ENCODE results near the gene GDF10.
A peak's percentile ranks its signal among the peaks of the same experiment; 100 is the strongest.

GDF10 gene

DNA sequence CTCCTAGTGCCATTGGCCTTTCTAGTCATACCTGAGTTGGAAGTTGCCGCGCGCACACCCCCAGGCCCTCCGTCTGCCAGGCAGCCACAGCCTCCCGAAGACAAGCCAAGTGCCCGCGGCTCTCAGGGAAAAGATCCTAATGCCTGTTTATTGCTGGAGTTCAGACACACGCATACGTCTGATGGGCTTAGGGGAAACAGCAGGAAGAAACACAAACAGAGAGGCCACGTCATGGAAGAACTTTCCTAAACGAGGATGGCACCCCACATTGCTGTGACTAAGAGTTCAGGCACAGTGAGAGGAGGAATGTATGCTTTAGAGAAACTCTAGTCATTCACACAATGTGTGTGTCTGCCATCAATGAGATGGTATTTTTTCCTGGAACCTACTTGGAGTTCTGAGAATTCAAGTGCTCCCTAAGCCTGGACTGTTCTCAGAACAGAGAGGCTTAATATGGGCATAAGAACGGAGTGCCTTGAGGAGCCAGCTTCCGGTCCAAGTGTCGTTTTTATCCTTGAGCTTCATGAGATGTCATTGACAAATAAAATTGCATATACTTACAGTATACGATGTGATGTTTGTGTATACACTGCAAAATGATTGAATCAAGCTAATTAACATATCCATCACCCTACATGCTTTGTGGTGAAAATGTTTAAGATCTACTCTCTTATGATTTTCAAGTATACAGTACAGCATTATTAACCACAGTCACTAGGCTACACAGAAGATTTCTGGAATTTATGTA, 36.6 kb downstream of the GDF10 start:
- DNase-seq: no peak

DNA sequence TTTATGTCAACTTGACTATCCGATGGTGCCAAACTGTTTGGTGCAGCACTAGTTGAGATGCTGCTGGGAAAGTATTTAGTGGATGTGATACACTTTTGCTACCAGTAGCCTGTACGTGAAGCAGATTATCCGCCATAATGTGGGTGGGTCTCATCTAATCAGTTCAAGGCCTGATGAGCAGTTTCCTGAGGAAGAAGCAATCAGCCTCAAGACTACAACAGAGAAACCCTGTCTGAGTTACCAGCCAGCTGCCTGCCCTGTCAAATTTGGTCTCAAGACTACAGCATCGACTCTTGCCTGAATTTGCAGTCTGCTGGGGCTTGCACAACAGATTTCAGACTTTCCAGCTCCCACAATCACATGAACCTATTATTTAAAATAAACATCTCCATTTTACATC, 37.3 kb downstream of the GDF10 start:
- no peak for DNase-seq

DNA sequence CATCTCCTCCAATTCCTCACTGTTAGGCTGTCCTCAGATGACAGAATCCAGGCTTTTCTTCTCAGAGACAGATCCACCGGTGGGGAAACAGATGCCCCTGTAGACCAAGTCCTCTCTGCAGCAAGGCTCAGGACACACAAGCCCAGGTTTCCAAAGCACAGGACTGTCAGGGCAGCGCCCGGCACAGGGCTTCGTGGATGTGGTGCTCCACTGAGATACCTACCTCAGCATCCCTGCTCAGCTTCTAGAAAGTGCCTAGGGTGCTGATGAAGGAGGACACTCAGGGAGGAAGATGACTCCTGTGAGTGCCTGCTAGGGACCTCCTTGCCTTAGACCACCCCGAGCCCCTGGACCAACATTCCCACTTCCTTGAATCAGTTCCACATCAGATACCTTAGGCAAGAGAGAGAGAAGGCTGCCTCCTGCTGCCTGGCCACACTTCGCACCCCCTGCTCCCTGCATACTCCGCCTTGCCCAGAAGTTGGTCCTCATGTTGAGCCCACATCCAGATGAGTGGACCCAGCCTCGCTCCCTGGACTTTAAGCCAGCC, 39.3 kb downstream of the GDF10 start:
- DNase-seq: no peak

DNA sequence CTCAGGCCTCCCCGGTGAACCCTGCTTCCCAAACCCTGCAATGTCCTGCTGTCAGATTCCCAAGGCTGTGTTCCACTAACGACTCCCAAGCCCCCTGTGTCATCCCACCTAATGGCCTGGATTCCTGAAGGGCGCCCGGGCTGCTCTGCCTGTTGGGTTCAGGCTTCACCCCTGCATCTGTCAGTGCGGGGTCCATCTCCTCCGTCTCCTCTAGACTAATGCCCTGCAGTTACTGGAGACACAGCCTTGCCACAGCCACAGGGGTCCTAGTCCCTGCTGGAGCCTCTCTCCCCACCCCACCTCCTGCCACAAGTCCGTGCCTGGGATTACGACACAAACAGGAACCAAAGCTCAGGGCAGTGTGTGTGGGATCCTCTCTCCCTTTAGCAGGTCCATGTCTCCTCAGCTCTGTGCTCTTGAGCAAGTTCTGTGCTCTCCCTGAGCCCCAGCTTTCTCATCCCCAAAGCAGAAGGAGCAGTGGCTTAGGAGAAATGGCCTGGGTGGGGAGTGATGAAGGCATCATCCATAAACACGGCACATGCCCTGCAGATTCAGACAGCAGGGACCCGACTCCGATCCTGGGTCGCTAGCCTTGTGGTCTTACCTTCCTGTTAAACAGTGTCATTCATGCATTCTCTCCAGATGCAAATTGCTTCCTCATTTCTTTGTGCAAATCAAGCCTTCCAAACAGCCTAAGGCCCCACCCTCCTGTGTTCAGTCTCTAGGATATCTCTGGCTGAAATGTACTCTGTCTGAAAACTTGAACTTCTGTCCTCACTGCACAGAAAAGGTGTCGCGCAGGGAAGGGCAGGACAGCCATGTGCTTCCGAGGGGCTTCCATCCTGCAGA, 40.0 kb downstream of the GDF10 start:
- DNase-seq: no peak

DNA sequence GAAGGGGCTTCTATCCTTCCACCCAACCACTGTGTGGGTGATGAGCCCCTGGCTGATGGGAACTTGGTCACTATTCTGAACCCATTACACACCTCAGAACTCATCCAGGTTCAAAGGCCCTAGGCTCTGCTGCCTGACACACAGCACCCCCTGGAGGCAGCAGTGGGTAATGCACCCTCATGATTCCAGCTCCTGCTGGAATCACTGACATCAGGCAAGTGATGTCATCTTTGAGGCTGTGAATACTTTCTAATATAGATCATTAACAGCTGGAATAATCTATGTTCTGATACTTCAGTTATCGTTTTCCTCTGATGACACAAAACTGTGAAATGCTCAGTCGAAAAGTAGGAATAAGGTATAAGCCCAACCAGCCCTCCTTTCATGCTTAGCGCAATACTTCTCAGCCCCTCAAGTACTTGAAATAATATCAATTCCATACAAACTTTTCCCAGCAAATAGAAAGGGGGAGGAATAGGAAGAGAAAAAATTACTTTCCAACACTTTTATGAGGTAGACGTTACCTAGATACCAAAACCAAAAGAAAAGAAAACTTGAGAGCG, 40.7 kb downstream of the GDF10 start:
- peak; percentile 14 for DNase-seq

DNA sequence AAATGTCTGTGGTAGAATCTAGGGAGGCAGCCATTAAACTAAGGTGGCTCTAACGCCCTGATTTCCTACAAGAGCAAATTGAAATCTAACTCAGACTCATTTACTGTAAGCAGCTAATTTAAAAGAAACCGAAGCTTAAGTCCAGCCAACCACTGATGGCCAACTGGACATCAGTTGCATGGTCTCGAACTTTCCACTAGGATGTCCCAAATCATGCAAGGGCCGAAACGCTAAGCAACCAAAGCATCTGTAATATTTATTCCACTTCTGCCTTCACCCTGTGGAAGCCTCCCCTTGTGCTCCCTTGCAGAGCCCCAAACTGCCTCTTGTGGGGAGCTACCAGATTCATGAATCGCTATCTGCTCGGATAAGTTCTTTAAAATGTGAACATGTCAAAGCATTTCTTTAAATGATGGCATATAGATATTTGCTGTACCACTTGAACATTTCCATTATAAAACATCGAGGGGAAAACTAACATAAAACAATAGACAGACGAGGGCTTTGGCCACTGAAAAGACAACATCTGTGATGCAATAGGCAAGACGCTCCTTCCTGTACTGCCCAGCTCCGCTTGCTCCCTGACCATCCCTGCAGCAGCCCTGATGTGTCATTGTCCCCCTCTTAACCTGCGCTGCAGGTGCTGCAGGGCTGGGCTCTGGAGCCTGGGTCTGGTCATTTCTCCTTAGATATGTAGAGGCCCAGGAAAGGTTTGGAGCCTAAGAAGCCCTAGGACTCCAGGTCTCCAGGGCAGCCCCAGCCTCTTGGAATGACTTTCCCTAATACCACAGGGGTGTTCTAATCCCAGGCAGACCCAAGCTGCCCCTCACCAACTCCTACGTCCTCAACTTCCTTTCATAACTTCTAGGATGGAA, 45.2 kb downstream of the GDF10 start:
- no peak for DNase-seq

DNA sequence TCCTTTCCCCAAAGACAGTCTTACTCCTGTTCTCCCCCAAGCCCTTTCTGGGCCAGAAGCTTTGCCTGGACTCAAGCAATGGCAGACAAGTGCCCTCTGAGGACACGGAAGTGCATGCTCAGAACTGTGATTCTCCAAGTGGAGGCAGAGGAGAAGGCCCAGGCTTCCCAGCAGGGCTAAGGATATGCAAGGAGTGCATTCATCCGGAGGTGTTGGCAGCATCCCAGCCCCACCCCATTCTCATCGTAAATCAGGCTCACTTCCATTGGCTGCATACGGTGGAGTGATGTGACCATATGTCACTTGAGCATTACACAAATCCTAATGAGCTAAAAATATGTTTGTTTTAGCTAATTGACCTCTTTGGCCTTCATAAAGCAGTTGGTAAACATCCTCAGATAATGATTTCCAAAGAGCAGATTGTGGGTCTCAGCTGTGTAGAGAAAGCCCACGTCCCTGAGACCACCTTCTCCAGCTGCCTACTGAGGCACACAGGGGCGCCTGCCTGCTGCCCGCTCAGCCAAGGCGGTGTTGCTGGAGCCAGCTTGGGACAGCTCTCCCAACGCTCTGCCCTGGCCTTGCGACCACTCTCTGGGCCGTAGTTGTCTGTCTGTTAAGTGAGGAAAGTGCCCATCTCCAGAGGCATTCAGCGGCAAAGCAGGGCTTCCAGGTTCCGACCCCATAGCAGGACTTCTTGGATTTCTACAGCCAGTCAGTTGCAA, 46.7 kb downstream of the GDF10 start:
- no peak for DNase-seq

DNA sequence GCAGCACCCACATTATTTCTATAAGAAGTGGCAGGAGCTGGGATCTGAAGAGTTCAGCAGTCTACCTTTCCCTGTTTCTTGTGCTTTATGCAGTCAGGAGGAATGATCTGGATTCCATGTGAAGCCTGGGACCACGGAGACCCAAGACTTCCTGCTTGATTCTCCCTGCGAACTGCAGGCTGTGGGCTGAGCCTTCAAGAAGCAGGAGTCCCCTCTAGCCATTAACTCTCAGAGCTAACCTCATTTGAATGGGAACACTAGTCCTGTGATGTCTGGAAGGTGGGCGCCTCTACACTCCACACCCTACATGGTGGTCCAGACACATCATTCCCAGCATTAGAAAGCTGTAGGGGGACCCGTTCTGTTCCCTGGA, 47.3 kb downstream of the GDF10 start:
- no peak for DNase-seq

DNA sequence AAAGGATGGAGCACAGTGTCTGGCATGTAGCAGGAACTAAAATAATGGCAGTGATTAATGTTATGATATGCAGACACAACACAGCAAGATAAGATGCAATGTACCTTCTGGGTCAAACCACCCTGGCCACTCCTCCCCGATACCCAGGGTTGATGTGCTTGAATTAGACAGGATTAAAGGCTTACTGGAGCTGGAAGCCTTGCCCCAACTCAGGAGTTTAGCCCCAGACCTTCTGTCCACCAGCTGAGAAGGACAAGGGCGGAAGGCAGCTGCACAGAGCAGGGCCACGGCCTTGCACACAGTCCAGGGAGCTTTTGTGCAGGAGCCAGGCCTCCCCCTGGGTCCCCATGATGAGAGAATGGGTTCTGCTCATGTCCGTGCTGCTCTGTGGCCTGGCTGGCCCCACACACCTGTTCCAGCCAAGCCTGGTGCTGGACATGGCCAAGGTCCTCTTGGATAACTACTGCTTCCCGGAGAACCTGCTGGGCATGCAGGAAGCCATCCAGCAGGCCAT, 48.2 kb downstream of the GDF10 start, which contains the start of gene RBP3:
Gene RBP3 (plus strand): TSS at position 226 of the 514 bp plus-strand sequence. CDS start 122 bp downstream, at position 348.
- DNase-seq: no peak

DNA sequence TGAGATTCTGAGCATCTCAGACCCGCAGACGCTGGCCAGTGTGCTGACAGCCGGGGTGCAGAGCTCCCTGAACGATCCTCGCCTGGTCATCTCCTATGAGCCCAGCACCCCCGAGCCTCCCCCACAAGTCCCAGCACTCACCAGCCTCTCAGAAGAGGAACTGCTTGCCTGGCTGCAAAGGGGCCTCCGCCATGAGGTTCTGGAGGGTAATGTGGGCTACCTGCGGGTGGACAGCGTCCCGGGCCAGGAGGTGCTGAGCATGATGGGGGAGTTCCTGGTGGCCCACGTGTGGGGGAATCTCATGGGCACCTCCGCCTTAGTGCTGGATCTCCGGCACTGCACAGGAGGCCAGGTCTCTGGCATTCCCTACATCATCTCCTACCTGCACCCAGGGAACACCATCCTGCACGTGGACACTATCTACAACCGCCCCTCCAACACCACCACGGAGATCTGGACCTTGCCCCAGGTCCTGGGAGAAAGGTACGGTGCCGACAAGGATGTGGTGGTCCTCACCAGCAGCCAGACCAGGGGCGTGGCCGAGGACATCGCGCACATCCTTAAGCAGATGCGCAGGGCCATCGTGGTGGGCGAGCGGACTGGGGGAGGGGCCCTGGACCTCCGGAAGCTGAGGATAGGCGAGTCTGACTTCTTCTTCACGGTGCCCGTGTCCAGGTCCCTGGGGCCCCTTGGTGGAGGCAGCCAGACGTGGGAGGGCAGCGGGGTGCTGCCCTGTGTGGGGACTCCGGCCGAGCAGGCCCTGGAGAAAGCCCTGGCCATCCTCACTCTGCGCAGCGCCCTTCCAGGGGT, 48.9 kb downstream of the GDF10 start:
- DNase-seq: no peak

DNA sequence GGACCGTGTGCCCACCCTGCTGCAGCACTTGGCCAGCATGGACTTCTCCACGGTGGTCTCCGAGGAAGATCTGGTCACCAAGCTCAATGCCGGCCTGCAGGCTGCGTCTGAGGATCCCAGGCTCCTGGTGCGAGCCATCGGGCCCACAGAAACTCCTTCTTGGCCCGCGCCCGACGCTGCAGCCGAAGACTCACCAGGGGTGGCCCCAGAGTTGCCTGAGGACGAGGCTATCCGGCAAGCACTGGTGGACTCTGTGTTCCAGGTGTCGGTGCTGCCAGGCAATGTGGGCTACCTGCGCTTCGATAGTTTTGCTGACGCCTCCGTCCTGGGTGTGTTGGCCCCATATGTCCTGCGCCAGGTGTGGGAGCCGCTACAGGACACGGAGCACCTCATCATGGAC, 49.5 kb downstream of the GDF10 start:
- DNase-seq: no peak

DNA sequence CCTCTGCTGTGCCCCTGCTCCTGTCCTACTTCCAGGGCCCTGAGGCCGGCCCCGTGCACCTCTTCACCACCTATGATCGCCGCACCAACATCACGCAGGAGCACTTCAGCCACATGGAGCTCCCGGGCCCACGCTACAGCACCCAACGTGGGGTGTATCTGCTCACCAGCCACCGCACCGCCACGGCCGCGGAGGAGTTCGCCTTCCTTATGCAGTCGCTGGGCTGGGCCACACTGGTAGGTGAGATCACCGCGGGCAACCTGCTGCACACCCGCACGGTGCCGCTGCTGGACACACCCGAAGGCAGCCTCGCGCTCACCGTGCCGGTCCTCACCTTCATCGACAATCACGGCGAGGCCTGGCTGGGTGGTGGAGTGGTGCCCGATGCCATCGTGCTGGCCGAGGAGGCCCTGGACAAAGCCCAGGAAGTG, 50.0 kb downstream of the GDF10 start:
- no peak for DNase-seq

DNA sequence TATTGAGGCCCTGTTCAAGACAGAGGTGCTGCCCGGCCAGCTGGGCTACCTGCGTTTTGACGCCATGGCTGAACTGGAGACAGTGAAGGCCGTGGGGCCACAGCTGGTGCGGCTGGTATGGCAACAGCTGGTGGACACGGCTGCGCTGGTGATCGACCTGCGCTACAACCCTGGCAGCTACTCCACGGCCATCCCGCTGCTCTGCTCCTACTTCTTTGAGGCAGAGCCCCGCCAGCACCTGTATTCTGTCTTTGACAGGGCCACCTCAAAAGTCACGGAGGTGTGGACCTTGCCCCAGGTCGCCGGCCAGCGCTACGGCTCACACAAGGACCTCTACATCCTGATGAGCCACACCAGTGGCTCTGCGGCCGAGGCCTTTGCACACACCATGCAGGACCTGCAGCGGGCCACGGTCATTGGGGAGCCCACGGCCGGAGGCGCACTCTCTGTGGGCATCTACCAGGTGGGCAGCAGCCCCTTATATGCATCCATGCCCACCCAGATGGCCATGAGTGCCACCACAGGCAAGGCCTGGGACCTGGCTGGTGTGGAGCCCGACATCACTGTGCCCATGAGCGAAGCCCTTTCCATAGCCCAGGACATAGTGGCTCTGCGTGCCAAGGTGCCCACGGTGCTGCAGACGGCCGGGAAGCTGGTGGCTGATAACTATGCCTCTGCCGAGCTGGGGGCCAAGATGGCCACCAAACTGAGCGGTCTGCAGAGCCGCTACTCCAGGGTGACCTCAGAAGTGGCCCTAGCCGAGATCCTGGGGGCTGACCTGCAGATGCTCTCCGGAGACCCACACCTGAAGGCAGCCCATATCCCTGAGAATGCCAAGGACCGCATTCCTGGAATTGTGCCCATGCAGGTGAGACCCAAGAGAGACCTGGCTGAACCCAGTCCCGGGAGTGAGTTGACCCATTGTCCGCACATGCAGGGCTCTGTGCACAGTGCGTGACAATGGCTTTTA, 51.0 kb downstream of the GDF10 start:
- no peak for DNase-seq

DNA sequence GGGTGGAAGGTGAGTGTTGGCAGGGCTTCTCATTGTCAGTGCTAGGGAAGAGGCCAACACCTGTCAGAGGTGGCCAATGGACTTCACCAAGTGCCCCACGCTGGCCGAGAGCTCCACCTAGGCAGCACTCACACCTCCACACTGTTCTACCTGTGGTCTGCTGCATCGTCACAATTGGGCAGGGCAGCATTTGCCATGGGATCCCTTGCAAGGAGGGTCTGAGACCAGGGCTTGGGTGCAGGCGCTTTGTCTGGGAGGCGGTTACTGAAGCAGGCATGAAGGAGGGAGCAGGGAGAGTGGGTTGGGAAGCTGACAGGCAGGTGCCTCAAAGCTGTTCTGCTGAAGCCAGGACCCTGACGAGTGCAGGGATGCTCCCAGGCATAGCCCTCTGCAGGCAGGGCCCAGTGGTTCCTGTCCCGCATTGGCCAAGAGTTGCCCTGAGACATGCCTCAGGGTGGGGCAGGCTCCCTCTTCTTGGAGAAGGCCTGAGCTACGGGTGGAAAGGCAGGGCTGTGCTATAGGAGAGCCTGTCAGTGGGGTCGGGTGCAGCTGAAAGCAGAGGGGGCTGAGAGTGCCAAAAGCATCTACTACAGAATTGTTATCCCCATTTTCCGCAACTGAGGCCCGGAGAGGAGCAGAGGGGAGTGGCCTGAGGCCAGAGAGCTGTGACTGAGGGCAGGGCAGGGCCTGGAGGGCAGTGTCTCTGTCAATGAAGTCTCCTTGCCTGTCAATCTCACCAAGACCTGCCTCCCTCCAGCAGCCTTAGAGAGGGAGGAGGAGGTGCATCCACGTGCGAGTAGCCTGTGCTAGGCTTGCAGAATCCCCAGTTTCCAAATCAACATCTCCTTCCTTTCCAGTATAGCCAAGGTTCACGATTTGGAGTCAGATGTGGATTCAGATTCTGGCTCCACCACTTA, 52.2 kb downstream of the GDF10 start:
- no peak for DNase-seq

DNA sequence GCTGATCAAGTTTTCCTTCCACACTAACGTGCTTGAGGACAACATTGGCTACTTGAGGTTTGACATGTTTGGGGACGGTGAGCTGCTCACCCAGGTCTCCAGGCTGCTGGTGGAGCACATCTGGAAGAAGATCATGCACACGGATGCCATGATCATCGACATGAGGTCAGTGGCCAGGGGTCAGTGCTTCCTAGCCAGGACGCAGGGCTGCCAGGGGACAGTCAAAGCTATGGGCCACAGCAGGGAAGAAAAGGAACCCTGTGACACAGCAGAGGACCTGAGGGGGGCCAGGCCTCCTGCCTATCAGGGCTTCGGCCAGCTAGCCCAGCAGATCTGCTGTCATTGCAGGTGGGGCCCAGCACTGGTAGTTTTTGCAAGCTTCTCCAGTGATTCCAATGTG, 53.4 kb downstream of the GDF10 start:
- DNase-seq: no peak

DNA sequence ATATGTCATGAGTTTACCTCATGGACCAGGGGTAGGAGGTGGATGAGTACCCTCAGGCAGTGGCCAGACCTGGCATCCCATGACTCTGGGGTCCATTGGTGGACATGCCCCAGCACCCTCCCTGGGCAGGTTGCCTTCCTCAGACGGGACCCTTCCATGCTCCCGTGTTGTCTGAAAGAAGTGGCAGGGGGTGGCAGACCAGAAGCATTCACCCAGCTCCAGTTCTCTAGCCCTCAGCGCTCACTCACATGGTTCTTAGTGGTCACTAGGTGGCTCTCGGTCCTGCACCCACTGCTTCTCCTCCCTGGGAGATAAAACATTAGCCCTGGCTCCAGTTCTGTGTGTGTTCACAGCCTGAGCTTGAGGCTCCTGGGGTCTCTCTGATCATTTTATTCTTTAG, 54.2 kb downstream of the GDF10 start:
- DNase-seq: no peak

DNA sequence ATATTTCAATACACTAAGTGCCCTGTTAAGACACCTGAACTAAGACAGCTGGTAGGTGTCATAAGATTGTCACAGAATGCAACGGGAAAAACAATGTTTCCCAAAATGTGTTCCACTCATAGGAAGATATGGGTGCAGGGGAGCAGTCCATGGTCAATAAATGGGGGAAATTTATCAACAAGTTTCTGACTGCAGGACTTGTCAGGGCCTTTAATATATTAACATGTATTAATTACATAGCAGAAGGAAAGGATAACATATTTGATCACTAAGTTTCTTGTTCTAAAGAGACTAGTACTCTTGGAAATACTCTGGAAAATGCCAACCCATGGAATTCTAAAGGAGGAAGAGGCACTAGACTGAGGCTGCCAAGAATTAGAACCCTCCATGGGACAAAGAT, 54.9 kb downstream of the GDF10 start:
- DNase-seq: no peak

DNA sequence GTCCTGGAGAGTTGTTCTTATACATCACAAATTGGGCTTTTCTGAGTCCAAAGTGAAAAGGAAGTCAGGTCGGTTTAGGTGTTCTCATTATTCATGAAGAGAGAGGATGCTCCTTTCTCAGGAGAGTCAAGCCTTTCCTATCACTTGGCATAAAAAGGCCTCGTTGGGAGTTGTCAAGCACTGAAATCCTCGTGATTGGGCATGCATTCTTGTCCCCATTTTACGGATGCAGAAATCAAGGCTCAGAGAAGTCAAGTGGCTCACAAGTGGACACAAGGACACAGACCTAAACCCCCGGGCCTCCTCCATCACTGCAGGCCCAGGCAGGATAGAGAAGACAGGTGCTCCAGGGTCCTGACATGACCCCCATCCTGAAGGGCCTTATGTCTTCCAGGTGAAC, 56.7 kb downstream of the GDF10 start:
- no peak for DNase-seq

Data from kidney glomerular epithelial cell (primary cell).